PC-3 (cell line): Measurements from ENCODE around the gene PPP1R16B. TPM values are rescaled to one million over a fixed set of nuclear protein-coding genes. Genes with fewer than 3 reads are reported as not detected.

Source experiments
- ATAC-seq: fragments of 200-7000 bp; cut with Tn5 transposase; 2 replicates; pipeline ENCODE4 v1.9.1; 2020; ENCODE audit warnings: mild to moderate bottlenecking, moderate library complexity
- BruUV-seq: library from RNA; stranded (reverse); fragments of 400-500 nt; replicated peaks from 2 replicates; lab custom pipeline; 2021; lab: Mats Ljungman, UMichigan
- CTCF ChIA-PET: fragments of 300-600 bp; sonication (Branson Sonifier 250); formaldehyde crosslinking; loops from one replicate; lab custom pipeline; 2022; ENCODE audit warnings: antibody characterized with exemption; lab: Charles Lee
- POLR2A ChIA-PET: fragments of 300-600 bp; sonication (Branson Sonifier 250); formaldehyde crosslinking; loops from one replicate; lab custom pipeline; 2022; ENCODE audit warnings: antibody characterized with exemption; ENCODE audit not compliant: unreplicated experiment; lab: Charles Lee
- DNase-seq: peaks from one replicate; pipeline ENCODE4 v3.0.0-alpha.2; 2015
- H2AFZ ChIP-seq: fragments of 300-600 bp; sonication (generic); 2 replicates; pipeline ENCODE4 v1.6.0; 2016; ENCODE audit warnings: antibody characterized with exemption, low read length
- H3F3A ChIP-seq: fragments of 300-600 bp; sonication (generic); one replicate; pipeline ENCODE4 v1.6.0; 2017; ENCODE audit warnings: antibody characterized with exemption, low read length, control low read depth, mild to moderate bottlenecking; ENCODE audit not compliant: unreplicated experiment
- H3K27ac ChIP-seq: fragments of 300-600 bp; sonication (generic); 2 replicates; pipeline ENCODE4 v1.5.1; 2016; ENCODE audit warnings: mild to moderate bottlenecking, low read length
- H3K27me3 ChIP-seq: fragments of 300-600 bp; sonication (generic); 2 replicates; pipeline ENCODE4 v1.6.1; 2016; ENCODE audit warnings: low read length, mixed read lengths
- H3K36me3 ChIP-seq: fragments of 300-600 bp; sonication (generic); 2 replicates; pipeline ENCODE4 v1.6.1; 2016; ENCODE audit warnings: low read depth, mixed run types, low read length, mixed read lengths
- H3K4me1 ChIP-seq: fragments of 300-600 bp; sonication (generic); 2 replicates; pipeline ENCODE4 v1.5.1; 2016; ENCODE audit warnings: low read length; ENCODE audit not compliant: insufficient read depth
- H3K4me2 ChIP-seq: fragments of 300-600 bp; sonication (generic); 2 replicates; pipeline ENCODE4 v1.6.0; 2016; ENCODE audit warnings: low read length
- H3K4me3 ChIP-seq: fragments of 300-600 bp; sonication (generic); 2 replicates; pipeline ENCODE4 v1.5.1; 2016; ENCODE audit warnings: mild to moderate bottlenecking, low read length, mixed read lengths
- H3K79me2 ChIP-seq: fragments of 300-600 bp; sonication (generic); 2 replicates; pipeline ENCODE4 v1.6.1; 2017; ENCODE audit warnings: low read length, mixed read lengths
- H3K9ac ChIP-seq: fragments of 300-600 bp; sonication (generic); 2 replicates; pipeline ENCODE4 v1.6.0; 2016; ENCODE audit warnings: mild to moderate bottlenecking, low read length
- H3K9me2 ChIP-seq: fragments of 300-600 bp; sonication (generic); replicated peaks from 2 replicates; pipeline ENCODE4 v1.6.1; 2016; ENCODE audit warnings: mixed run types, low read length, mixed read lengths
- H3K9me3 ChIP-seq: fragments of 300-600 bp; sonication (generic); 2 replicates; pipeline ENCODE4 v1.6.1; 2016; ENCODE audit warnings: low read length, mixed read lengths
- H4K20me1 ChIP-seq: fragments of 300-600 bp; sonication (generic); 2 replicates; pipeline ENCODE4 v1.6.1; 2016; ENCODE audit warnings: low read length, mixed read lengths
- CTCF ChIP-seq: fragments of 300-600 bp; sonication (generic); conservative IDR thresholded peaks from 2 replicates; pipeline ENCODE4 v1.5.1; 2017; ENCODE audit warnings: antibody characterized with exemption, low read depth, mild to moderate bottlenecking, low read length
- EZH2 ChIP-seq: fragments of 300-600 bp; sonication (generic); IDR thresholded peaks from one replicate; pipeline ENCODE4 v1.6.1; 2017; ENCODE audit warnings: antibody characterized with exemption, mild to moderate bottlenecking, low read length; ENCODE audit not compliant: unreplicated experiment
- EZH2phosphoT487 ChIP-seq: fragments of 300-600 bp; sonication (generic); IDR thresholded peaks from 2 replicates; pipeline ENCODE4 v1.6.1; 2018; ENCODE audit warnings: mild to moderate bottlenecking, antibody characterized with exemption, low read length, borderline replicate concordance
- intact Hi-C: fragments of 100-400 bp; cut with micrococcal nuclease; formaldehyde crosslinking; loops from 2 replicates; pipeline ENCODE4 v1.9.0; 2023
- total RNA-seq: library from RNA; depleted of rRNA; stranded (reverse); fragments of >200 nt; gene quantifications from 2 replicates; pipeline ENCODE4 v1.2.3, GENCODE V29; 2014

Gene PPP1R16B
- total RNA-seq, 1 experiment from 2014 or later, result 0.04 TPM

GRCh38 chr20:38883981-38884733 lies 78.7 kb downstream of the PPP1R16B start:
- H3F3A ChIP-seq, result no peaks in the 10 kb centered on the region
- DNase-seq (no peak), ATAC-seq (no peak)
- CTCF ChIA-PET, result no interaction called here
- no peaks in the 10 kb centered on the region for H4K20me1 ChIP-seq
- POLR2A ChIA-PET, result interaction anchor here (0.9 kb wide), 1 partner anchor 131 kb away, joined by 8 read pairs; no protein-coding TSS in a partner anchor
- intact Hi-C loops, result no loop called here
- H3K9ac ChIP-seq, result no peak overlapping the region
- H3K9me3 ChIP-seq, result no peaks in the 10 kb centered on the region
- TF ChIP-seq EZH2 (no peak), CTCF (no peak), EZH2phosphoT487 (no peak)
- no peaks in the 10 kb centered on the region for H3K79me2 ChIP-seq
- no peak overlapping the region for H3K4me3 ChIP-seq
- H3K27me3 ChIP-seq, result 0 out of 2 replicates have a peak, but pooled peaks cover 3% of the 10 kb centered on the region
- no peak overlapping the region for H3K4me2 ChIP-seq
- no TSS peak for BruUV-seq
- no peaks in the 10 kb centered on the region for H3K4me1 ChIP-seq
- no peaks in the 10 kb centered on the region for H3K9me2 ChIP-seq
- no peaks in the 10 kb centered on the region for H3K36me3 ChIP-seq
- no peak overlapping the region for H2AFZ ChIP-seq
- no peak overlapping the region for H3K27ac ChIP-seq

GRCh38 chr20:38885357-38885756 lies 79.9 kb downstream of the PPP1R16B start:
- H3K4me3 ChIP-seq, result no peak overlapping the region
- no peak overlapping the region for H2AFZ ChIP-seq
- no peaks in the 10 kb centered on the region for H3K9me2 ChIP-seq
- BruUV-seq, result no TSS peak
- no peaks in the 10 kb centered on the region for H3F3A ChIP-seq
- ChIA-PET CTCF (no interaction called here), POLR2A (no interaction called here)
- TF ChIP-seq EZH2 (no peak), CTCF (no peak), EZH2phosphoT487 (no peak)
- no peak overlapping the region for H3K27ac ChIP-seq
- intact Hi-C loops, result no loop called here
- no peaks in the 10 kb centered on the region for H3K27me3 ChIP-seq
- DNase-seq (no peak), ATAC-seq (no peak)
- H3K79me2 ChIP-seq, result no peaks in the 10 kb centered on the region
- H3K36me3 ChIP-seq, result no peaks in the 10 kb centered on the region
- H4K20me1 ChIP-seq, result no peaks in the 10 kb centered on the region
- H3K9ac ChIP-seq, result no peak overlapping the region
- H3K4me2 ChIP-seq, result no peak overlapping the region
- H3K9me3 ChIP-seq, result no peaks in the 10 kb centered on the region
- no peaks in the 10 kb centered on the region for H3K4me1 ChIP-seq

GRCh38 chr20:38888059-38888831 lies 82.7 kb downstream of the PPP1R16B start:
- Histone ChIP-seq H3K4me3 (no peak overlapping the region), H3F3A (no peaks in the 10 kb centered on the region), H2AFZ (no peak overlapping the region), H3K9me2 (no peaks in the 10 kb centered on the region), H4K20me1 (no peaks in the 10 kb centered on the region), H3K36me3 (no peaks in the 10 kb centered on the region), H3K4me2 (no peak overlapping the region), H3K27me3 (no peaks in the 10 kb centered on the region), H3K9ac (no peak overlapping the region), H3K27ac (no peak overlapping the region), H3K4me1 (no peaks in the 10 kb centered on the region), H3K9me3 (no peaks in the 10 kb centered on the region), H3K79me2 (no peaks in the 10 kb centered on the region)
- ChIA-PET CTCF (no interaction called here), POLR2A (no interaction called here)
- ATAC-seq, result no peak
- TF ChIP-seq CTCF (no peak), EZH2phosphoT487 (no peak), EZH2 (no peak)
- intact Hi-C loops, result no loop called here
- no TSS peak for BruUV-seq
- no peak for DNase-seq
